Measurements from ENCODE around the gene STX18.
"Not testable (repeated sequence)": the region's sequence is repeated elsewhere in the genome, so short reads cannot be mapped to it uniquely, and the experiment has no call there.

STX18 gene

DNA sequence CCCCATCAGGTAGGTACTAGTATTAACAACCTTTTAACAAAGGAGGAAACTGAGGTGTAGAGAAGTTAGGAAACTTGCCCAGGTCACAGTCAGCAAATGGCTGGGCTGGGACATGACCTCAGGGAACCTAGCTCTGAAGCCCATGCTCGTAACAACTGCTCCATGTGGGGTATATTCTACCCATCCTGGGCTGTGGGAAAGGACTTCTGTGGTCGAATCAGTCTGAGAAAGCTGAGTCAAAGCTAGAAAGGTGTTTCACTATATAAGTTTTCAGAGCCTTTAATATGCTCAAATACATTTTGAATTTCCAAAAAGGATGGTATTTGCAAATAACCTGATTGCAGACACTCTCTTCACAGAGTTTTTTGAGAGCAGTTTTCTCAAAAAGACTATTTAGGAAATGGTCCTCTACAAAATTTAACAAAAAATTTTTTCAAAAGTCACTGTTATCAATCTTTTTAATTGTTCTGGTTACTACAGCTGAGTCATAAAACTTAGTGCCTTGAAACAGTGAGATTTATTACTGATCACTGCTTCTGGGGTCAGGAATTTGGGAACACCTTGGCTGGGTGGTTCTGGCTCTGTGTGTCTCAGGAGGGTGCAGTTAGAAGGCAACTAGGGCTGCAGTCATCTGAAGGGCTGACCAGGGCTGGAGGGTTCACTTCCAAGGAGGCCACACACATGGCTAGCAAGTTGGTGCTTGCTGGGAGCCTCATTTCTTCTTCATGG is 101.4 kb downstream of the STX18 start:
- DNase-seq (ENCODE audit: low read depth in 2 of 2): no peak

DNA sequence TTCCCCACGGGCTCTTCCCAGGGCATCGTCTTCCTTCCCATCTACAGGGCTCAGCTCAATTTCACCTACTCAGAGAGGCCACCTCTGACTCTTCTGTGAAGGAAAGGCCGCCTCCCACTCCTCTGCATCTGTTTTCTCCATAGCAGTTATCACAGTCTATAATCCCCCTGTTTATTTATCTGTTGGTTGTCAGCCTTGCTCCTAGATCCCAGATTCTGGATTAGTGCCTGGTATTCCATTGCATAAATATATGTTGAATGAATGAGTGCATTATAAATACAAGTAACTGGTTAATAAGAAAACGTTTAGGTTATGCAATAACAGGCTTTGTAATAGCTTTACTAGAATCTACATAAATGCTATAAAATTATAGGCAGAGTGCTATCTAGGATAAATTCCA is 102.1 kb downstream of the STX18 start:
- no peak for DNase-seq (ENCODE audit: low read depth in 2 of 2)

DNA sequence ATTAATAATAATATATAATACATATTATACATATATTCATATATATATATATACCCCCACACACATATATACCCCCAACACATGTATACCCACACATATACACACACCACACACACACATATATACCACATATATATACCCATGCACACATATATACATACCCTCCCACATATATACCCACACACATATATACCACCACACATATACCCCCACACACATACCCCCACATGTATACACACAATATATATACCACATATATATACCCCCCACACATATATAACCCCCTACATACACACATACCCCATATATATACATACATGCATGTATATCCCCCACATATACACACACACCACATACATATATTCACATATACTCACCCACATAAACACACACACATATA is 103.0 kb downstream of the STX18 start:
- DNase-seq (ENCODE audit: low read depth in 2 of 2): no peak

DNA sequence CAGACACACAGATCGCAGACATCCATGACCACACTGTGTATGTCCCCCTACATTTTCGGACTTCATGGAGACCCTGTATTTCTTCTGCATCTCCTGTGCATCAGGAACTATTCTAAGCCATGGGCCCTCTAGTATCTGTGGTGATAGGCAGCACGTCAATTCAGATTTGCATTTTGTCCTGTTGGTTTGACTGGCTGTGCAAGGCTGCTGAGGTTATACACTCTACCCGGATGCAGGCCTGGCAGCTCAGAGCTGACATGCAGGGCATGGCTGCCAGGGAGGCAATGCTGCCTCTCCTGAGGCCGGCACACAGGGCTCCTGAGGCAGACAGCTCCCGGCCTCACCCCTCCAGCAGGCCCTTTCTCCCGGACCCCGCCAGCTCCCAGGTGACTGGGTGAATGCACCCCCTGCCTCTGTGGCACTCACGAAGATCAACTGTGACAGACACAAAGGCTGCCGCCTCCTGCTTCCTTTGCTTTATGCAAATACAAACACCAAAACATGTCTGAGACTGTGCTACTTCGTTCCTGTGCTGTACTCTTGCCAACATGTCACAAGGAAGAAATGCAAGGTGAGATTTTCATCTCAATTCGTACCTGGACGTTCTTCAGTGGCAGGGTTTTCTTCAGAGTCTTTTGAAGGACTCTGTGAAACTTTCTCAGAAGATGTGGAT is 103.9 kb downstream of the STX18 start:
- no peak for DNase-seq (ENCODE audit: low read depth in 2 of 2)

DNA sequence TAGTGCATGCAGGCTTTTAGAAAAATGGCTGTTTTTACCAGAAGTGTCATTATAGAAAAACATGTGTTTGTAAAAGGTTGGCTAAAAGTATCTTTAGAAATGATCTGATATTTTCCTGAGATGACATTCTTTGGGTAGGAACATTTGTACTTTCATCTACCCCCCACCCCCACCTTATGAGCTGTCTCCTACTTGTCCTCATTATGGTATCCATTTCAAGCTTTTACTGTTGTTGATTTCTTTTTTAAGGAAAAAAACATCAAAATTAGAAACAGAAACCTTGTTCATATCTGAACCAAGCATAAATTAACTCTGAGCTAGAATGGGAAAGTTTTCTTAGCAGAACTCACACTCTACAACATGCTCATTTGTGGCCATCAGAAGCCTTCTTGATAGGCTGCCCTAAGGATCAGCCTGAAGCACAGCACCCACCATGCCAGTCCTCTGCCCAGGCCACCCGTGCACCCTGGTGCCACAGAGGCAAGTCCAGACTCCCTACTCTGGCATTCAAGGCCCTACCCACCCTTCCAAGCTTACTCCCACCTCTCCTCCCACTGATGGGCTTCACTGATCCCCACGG is 105.5 kb downstream of the STX18 start:
- no peak for DNase-seq (ENCODE audit: low read depth in 2 of 2)

DNA sequence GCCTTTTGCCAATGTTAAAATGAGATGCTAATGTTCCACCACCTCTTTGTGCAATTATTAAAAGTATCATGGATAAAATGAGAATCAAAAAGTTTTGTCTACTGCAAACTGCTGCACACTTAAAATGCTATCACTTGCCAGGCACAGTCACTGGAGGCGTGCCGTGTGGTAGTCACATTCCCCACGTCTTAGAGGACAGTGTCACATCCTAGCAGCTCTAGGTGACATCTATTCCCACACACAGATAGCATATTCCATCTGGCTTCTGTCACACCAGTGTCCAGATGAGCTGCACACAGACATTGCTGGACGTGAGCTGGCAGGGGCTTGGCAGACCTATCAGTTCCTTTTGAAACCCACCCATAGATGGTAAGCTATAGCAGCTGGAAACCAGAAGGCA is 107.9 kb downstream of the STX18 start:
- no peak for DNase-seq (ENCODE audit: low read depth in 2 of 2)

DNA sequence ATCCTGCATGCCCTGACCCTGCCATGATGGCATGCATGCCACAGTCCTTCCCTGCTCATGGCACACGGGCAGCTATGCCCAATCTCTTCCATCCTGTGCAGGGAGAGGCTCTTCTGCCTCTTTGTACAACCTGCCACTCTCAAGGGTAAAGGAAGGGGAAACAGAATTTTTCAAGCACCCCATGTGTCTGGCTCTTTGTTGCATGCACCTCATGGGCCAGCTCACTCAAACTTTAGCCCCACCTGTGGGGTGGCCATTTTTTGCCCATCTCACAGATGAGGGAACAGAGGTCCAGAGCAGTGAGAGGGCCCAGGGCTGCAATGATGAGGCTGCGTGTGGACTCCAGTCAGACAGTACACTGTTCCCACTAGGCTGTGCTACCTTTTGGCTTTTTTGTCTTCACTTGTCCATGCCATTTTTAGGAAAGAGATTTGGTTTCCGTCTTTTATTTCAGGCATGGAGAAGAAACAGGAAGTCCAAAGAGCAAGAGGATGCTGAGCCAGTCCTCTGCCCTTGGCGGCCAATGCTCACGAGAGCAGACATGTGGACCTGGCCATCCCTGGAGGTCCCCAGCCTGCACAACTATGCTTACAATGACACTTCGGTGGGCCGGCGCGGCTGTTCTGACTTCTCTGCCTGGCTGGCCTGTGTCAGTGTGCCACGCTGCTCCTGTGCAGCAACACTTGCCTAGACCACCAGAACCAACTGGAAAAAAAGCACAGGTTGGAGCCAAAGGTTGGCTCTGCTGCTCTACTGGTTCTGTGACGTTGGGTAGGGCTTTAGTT is 109.3 kb downstream of the STX18 start:
- no peak for DNase-seq (ENCODE audit: low read depth in 2 of 2)

DNA sequence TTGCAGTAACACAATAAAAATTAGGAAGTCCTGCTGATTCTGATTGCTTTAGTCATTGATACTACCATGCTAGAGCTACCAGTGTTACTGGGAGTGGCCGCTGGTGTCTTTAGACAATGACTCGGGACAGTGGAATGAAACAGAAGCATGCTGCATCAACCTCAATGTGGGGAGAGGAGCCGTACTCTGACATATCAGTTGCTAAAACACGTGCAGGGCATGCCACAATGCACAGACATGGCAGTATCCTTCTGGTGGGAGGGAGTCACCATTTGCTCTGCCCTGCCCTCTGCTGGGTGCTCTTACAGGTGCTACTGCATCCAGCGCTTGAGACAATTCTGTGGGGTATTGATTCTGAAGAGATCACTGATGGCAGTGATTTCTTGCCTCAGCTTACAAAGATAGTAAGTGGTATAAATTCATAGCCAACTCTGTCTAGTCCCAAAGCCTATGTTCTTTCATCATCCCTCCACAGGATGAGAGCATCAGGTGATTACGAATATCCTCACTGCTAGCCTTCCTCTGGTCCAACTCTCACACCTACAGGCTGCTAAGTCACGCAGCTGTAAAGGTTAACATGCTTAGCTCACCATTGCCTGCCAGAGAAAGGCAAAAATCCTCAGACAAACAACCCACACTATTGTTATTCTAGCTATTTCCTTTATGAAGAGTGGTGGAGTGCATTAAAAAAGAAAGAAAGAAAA is 111.2 kb downstream of the STX18 start:
- DNase-seq (ENCODE audit: low read depth in 2 of 2): no peak

DNA sequence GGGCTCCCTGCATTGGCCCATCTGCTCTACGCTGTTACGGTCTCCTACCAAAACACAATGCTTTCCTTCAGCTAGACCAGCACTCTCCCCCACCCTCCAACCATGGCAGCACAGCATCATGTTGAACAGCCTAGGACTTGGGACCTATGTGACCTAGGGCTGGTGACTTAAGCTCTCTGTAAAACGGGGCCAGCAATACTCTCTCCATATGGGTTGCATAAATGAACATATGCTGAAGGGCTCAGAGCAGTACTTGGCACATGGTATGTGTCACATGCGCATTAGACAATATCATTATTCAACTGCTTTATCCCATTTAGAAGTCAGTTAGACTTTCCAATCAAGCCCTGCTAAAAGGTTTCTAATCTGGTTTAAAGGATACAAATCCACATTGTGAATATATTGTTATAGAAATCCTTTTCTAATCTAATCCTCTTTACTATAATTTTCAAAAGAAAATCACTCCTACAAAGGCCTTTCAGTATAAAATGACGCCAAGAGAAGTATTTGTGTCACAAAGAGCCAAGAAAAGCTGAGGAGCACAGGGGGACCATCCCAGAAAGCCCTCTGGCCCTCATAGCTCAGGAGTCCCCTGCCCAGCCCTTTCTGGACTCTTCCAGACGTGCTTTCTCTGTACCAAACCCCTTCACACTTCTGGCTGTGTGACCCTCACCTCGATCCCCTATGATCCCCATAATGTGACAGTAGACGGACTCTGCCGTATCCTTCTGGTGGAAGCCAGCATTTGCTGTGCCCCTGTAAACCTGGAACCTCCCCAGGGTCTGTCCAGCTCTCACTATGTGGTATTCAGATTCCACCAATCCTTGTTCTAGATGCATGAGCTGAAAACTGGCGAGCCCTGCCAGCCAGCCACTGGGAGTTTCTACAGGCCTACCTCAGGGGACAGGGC is 112.6 kb downstream of the STX18 start:
- no peak for DNase-seq (ENCODE audit: low read depth in 2 of 2)

DNA sequence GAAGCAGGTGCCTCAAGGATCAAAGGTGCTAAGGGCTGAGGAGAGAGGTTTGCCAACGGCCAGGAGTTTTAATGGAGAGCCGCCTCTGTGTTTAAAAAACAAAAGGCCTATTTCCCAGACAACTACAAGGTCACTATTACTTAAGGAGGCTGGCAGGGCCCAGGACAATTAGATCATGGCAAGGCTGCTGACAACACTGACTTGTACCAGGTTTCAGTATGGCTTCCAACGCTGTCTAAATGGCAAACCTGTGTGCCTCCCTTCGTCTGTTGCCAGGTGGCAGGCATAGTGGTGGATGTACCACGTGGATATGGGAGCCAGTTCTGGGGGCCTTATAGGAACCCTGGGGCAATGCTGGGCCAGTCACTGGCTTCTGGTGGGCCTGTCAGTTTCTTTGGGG is 114.0 kb downstream of the STX18 start:
- no peak for DNase-seq (ENCODE audit: low read depth in 2 of 2)

DNA sequence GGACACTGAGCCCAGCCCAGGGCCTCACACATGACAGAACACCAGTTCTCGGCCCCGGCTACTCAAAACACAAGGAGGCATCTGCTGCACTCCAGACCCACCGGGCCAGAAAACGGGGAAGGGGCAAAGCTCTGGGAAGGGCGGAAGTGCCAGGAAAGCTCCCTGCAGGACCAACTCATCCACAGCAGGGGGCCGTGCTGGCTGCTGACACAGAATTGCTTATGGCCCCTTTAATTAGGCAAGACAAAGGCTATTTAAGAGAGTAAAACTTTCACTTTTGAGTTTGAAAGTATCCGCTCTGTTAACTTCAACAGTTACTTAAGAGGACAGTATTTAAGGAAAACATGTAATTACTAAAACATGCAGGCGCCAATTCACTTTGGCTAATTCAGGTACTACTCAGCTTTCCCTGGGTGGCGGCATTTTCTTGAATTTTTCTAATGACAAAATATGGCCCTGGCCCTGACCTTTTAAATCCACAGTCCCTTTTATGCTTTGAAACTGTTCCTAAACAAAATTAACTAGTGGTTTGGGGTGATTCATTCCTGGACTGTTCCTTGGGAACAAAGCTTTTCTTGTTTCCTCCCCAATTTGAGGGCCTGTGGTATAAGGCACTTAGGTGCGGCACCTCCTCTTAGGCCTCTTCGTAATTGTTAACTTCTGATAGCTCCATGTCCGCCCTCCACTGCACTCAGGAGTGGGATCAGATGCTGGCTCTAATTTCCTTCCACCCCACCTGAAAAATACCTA is 114.6 kb downstream of the STX18 start:
- no peak for DNase-seq (ENCODE audit: low read depth in 2 of 2)

DNA sequence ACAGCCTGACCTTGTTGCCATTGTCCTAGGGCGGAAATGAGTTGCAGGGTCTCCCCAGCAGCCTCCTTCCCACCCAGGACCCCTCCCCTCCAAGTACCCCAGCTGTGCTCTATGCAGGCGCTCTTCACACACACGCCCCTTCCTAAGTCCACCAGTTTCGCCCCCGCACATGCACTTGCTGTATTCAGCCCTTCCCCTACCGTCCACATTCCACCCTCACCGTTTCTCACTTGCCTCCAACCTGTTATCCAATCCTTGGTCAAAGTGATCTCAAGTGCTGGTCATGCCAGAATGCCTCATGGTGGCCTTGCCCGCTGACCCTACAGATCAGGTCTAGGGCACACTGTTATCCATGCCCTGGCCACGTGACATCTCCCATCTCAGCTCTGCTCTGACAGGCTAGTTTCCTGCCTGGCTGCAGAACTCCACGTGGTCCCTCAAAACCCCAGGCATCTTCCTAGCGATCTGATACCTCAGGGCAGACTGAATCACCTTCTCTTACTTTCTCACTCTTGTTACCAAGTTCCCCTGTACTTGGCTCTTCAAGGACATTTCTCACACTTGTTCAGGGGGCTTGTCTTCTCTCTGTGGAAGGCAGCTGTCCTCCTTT is 115.2 kb downstream of the STX18 start:
- no peak for DNase-seq (ENCODE audit: low read depth in 2 of 2)

DNA sequence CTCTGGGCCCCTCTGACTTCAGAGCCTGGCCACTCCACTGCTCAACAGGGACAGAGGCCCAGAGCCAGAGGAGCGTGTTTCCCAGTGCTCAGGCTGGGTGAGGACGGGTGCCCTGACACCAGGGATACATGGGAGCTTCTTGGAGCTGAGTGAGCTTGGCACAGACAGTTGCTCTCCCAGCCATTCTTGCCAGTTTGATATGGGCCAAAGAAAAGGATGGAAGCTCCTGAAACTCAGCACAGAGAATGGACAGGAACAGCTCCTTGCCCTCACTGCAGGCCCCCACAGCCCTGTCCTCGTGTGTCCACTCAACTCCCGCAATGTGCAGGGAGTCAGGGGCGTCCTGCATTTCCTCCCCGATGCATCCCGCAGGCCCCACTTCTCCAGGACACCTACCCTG is 116.2 kb downstream of the STX18 start:
- no peak for DNase-seq (ENCODE audit: low read depth in 2 of 2)

DNA sequence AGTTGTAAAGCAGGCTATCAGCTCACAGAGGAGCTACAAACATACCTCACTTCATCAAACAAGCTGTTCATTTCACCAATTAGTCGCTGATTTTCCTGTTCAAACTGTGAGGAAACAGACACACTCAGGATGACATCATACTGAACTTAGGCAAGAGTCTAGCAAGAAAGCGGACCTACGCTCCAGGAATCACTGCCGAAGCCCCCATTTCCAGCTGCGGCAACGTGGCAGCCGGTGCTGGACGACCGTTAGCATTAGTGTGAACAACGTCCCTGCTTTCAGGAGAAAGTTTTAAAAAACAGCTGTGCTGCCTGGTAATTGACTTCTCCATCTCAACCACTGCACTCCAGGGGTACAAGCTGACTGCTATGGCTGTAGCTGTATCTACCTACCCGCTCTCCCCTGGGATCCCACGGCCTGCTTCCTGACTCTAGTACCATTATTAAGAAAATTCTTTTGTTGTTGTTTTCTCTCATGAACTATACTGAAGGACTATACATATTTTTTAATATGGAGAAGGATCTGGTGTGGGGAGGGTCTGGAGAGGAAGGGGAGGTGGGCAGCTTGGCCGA is 116.6 kb downstream of the STX18 start:
- no peak for DNase-seq (ENCODE audit: low read depth in 2 of 2)

DNA sequence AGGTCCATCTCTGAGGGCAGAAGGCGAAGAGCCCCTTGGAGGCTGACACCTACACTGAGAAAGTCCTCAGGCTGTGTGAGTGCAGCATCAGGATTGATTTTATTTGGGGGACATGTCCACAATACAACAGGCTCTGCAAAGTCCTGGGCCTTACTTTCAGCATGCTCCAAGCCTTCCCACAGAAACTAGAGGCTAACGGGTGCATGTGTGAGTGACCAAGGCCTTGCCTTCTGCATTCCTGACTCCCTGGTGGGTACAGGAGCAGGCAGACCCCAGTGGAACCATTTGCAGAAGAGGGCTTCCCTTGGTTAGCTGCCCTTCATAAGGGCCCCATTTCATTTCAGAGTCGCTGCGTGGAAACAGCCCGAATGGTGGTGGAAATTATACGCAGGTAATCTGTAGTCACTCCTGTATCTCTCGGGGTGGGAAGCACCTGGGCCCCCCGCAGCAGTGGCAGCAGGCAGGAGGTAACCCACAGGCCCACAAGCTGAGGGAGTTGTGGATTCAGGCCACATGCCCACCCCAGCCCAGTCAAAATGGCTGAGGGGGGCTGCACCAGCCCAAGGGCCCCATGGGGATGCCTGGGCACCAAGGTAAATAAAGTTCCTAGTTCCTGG is 117.2 kb downstream of the STX18 start:
- no peak for DNase-seq (ENCODE audit: low read depth in 2 of 2)

DNA sequence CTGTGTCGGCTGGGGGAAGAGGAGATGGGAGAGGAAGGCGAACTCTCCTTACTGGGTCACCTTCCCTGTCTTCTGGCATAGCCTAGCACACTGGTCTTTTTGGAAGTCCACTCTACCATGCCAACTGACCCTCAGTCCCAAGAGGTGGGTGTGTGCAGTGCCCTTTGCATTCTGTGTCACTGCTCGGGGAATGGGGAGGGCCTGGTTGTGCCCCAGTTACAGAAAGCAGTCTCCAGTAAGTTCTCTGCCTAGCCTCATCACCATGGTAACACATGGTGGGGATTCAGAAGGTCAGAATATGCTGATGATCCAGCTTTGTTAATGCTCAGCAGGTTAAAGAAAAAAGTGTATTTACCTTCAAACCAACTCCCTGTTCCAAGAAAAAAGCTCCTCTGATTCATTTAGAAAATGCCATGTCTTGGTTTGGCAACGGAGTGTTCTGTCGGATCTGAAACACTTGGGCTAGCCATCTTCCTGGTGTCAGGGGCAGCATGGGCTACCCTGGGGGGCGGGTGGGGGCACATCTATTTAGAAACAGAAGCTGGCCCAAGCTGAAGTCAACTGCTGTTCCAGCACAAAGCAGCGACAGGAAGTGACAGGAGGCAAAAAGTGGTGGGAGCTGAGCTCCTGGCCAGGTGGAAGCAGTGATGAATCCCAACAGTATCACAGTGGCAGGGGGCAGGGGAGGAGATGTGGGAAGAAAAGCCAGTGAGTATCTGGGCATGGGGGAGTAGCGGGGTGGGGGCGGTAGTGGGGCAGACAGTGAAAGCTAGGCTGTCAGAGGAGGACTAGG is 117.9 kb downstream of the STX18 start:
- no peak for DNase-seq (ENCODE audit: low read depth in 2 of 2)

DNA sequence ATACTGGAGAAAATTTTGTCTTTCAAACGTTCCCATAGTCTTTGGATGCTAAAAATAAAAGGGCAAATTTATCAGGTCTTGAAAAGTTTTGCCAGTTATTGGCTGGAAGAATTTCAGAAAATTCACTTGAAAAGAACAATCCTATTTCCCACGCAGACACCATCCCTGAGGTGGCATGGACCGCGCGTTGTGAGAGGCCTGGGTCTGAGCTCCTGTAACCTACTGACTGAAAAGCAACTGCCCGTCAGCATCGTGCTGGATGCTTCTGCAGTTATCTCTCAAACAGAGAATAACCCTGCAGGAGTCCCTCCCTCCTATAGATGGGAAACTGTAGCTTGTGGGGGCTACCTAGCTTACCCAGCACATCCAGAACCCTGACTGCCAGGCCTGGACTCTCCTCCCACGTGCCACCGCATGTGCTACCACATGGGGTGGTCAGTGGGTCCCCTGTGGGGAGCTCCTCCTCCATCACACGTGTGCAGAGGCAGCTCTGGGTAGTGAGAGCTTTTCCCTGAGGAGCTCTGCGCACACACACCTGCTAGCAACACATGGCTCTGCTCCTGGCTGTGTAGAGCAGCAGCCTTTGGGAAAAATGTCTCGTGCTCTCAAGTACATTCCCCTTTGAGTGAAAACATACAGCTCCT is 118.9 kb downstream of the STX18 start:
- DNase-seq (ENCODE audit: low read depth in 2 of 2): no peak

DNA sequence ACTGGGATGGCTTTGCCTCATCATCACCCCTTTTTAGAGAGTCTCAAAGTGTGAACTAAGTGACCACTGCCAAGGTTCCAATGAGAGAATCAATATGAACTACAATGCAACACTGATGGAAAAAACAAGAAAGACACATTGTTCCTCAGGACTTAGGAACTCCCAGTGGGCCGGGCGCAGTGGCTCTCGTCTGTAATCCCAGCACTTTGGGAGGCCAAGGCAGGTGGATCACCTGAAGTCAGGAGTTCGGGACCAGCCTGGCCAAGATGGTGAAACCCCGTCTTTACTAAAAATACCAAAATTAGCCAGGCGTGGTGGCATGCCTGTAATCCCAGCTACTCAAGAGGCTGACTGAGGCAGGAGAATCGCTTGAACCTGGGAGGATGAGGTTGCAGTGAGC is 119.7 kb downstream of the STX18 start:
- not testable (repeated sequence) for DNase-seq (ENCODE audit: low read depth in 2 of 2)
